HAP-1 (cell line): ENCODE results near the gene C11orf86.
A peak's percentile ranks its signal among the peaks of the same experiment; 100 is the strongest.

ENCODE experiments used
- DNase-seq, 2 experiments: peaks; one replicate each; pipeline ENCODE4 v3.0.0-alpha.2; 2016 to 2020; ENCODE audit warnings: low spot score in 2 of 2
- H3K27me3 ChIP-seq: fragments of 250-450 bp; sonication (Bioruptor Pico); 2 replicates; pipeline ENCODE4 v1.5.1; 2020; ENCODE audit warnings: low read depth, mild to moderate bottlenecking, moderate library complexity
- H3K36me3 ChIP-seq: fragments of 250-450 bp; sonication (Bioruptor Pico); replicated peaks from 2 replicates; pipeline ENCODE4 v1.5.1; 2020; ENCODE audit warnings: mild to moderate bottlenecking
- H3K4me1 ChIP-seq: fragments of 250-450 bp; sonication (Bioruptor Pico); 2 replicates; pipeline ENCODE4 v1.5.1; 2020; ENCODE audit warnings: mild to moderate bottlenecking
- H3K4me3 ChIP-seq: fragments of 250-450 bp; sonication (Bioruptor Pico); 2 replicates; pipeline ENCODE4 v1.5.1; 2020; ENCODE audit warnings: mild to moderate bottlenecking, moderate library complexity
- H3K9me3 ChIP-seq: fragments of 250-450 bp; sonication (Bioruptor Pico); 2 replicates; pipeline ENCODE4 v1.5.1; 2020; ENCODE audit warnings: mild to moderate bottlenecking, moderate library complexity
- in situ Hi-C: fragments of 300-500 bp; cut with MboI; formaldehyde crosslinking; loops from 3 replicates; pipeline ENCODE4 v1.14.3; 2020; ENCODE audit warnings: low sequenced_read_pairs, inconsistent platforms, mixed read lengths

The C11orf86 gene

GRCh38 chr11:67013511-67014045 lies 38.5 kb downstream of the C11orf86 start:
- H3K36me3 ChIP-seq: no peaks in the 10 kb centered on the region
- DNase-seq: no peak
- no peaks in the 10 kb centered on the region for H3K27me3 ChIP-seq
- in situ Hi-C loops: no loop called here
- no peak overlapping the region for H3K4me3 ChIP-seq
- no peaks in the 10 kb centered on the region for H3K4me1 ChIP-seq
- no peaks in the 10 kb centered on the region for H3K9me3 ChIP-seq

GRCh38 chr11:67014343-67014742 lies 39.2 kb downstream of the C11orf86 start:
- no peaks in the 10 kb centered on the region for H3K27me3 ChIP-seq
- in situ Hi-C loops: no loop called here
- no peaks in the 10 kb centered on the region for H3K36me3 ChIP-seq
- DNase-seq: no peak
- H3K4me1 ChIP-seq: no peaks in the 10 kb centered on the region
- no peak overlapping the region for H3K4me3 ChIP-seq
- no peaks in the 10 kb centered on the region for H3K9me3 ChIP-seq

GRCh38 chr11:67015048-67015447 lies 39.9 kb downstream of the C11orf86 start:
- Histone ChIP-seq H3K4me3 (no peak overlapping the region), H3K36me3 (no peaks in the 10 kb centered on the region), H3K4me1 (no peaks in the 10 kb centered on the region), H3K27me3 (no peaks in the 10 kb centered on the region), H3K9me3 (no peaks in the 10 kb centered on the region)
- in situ Hi-C loops: no loop called here
- no peak for DNase-seq

- Histone ChIP-seq H3K27me3 (no peaks in the 10 kb centered on the region), H3K4me3 (no peak overlapping the region), H3K4me1 (no peaks in the 10 kb centered on the region), H3K36me3 (no peaks in the 10 kb centered on the region), H3K9me3 (no peaks in the 10 kb centered on the region)
- in situ Hi-C loops: no loop called here
- DNase-seq: no peak
Measured at GRCh38 chr11:67016550-67016949, 41.4 kb downstream of the C11orf86 start.

- H3K4me1 ChIP-seq: peaks cover 5% of the 10 kb centered on the region; the same call in 1 of the 2 replicates
- no peaks in the 10 kb centered on the region for H3K9me3 ChIP-seq
- in situ Hi-C loops: no loop called here
- peaks cover 3% of the 10 kb centered on the region; the same call in 1 of the 2 replicates for H3K27me3 ChIP-seq
- DNase-seq: no peak
- H3K36me3 ChIP-seq: no peaks in the 10 kb centered on the region
- H3K4me3 ChIP-seq: no peak overlapping the region
Measured at GRCh38 chr11:67020949-67021348, 45.8 kb downstream of the C11orf86 start.

- in situ Hi-C loops: no loop called here
- no peak for DNase-seq
- Histone ChIP-seq H3K27me3 (peaks cover 3% of the 10 kb centered on the region; the same call in 1 of the 2 replicates), H3K9me3 (no peaks in the 10 kb centered on the region), H3K4me1 (peaks cover 5% of the 10 kb centered on the region; the same call in 1 of the 2 replicates), H3K36me3 (no peaks in the 10 kb centered on the region), H3K4me3 (peak overlapping the region; percentile 18)
Measured at GRCh38 chr11:67022341-67022933, 47.3 kb downstream of the C11orf86 start.

- Histone ChIP-seq H3K4me1 (peaks cover 5% of the 10 kb centered on the region; the same call in 1 of the 2 replicates), H3K9me3 (no peaks in the 10 kb centered on the region), H3K36me3 (no peaks in the 10 kb centered on the region), H3K27me3 (peaks cover 3% of the 10 kb centered on the region; the same call in 1 of the 2 replicates), H3K4me3 (peak within 1 kb of the TSS; percentile 18)
- peak in 1 of 2 experiments; percentile 33 for DNase-seq
- in situ Hi-C loops: no loop called here
Measured at GRCh38 chr11:67022961-67023956, 48.2 kb downstream of the C11orf86 start, which contains the start of gene SYT12. TSS of gene SYT12 (plus strand) at chr11:67023134. CDS start at chr11:67030145, 7,011 bp downstream.

- H3K4me3 ChIP-seq: no peak overlapping the region
- peaks cover 5% of the 10 kb centered on the region; the same call in 1 of the 2 replicates for H3K4me1 ChIP-seq
- H3K27me3 ChIP-seq: peaks cover 3% of the 10 kb centered on the region; the same call in 1 of the 2 replicates
- no peaks in the 10 kb centered on the region for H3K36me3 ChIP-seq
- DNase-seq: no peak
- no peaks in the 10 kb centered on the region for H3K9me3 ChIP-seq
- in situ Hi-C loops: no loop called here
Measured at GRCh38 chr11:67023957-67024353, 48.9 kb downstream of the C11orf86 start.

- no peak for DNase-seq
- H3K36me3 ChIP-seq: no peaks in the 10 kb centered on the region
- H3K4me1 ChIP-seq: peaks cover 5% of the 10 kb centered on the region; the same call in 1 of the 2 replicates
- in situ Hi-C loops: no loop called here
- H3K27me3 ChIP-seq: peaks cover 3% of the 10 kb centered on the region; the same call in 1 of the 2 replicates
- H3K4me3 ChIP-seq: no peak overlapping the region
- H3K9me3 ChIP-seq: no peaks in the 10 kb centered on the region
Measured at GRCh38 chr11:67024410-67024809, 49.3 kb downstream of the C11orf86 start.

GRCh38 chr11:67024966-67025365 lies 49.9 kb downstream of the C11orf86 start:
- in situ Hi-C loops: no loop called here
- Histone ChIP-seq H3K4me3 (no peak overlapping the region), H3K36me3 (no peaks in the 10 kb centered on the region), H3K27me3 (peaks cover 3% of the 10 kb centered on the region; the same call in 1 of the 2 replicates), H3K9me3 (no peaks in the 10 kb centered on the region), H3K4me1 (peaks cover 5% of the 10 kb centered on the region; the same call in 1 of the 2 replicates)
- no peak for DNase-seq

GRCh38 chr11:67025750-67026149 lies 50.6 kb downstream of the C11orf86 start:
- H3K36me3 ChIP-seq: no peaks in the 10 kb centered on the region
- peaks cover 3% of the 10 kb centered on the region; the same call in 1 of the 2 replicates for H3K27me3 ChIP-seq
- no peak overlapping the region for H3K4me3 ChIP-seq
- H3K4me1 ChIP-seq: peaks cover 5% of the 10 kb centered on the region; the same call in 1 of the 2 replicates
- in situ Hi-C loops: no loop called here
- no peak for DNase-seq
- no peaks in the 10 kb centered on the region for H3K9me3 ChIP-seq
